SHP77 treated with DMSO at 0.1 percent for 48 hours (cell line): ENCODE measurements around the gene SGPP1.
"Not testable (repeated sequence)": the region's sequence is repeated elsewhere in the genome, so short reads cannot be mapped to it uniquely, and the experiment has no call there.

Experiments used
- DNase-seq: peaks from one replicate; lab custom pipeline; 2025; lab: John Stamatoyannopoulos, UW

Gene SGPP1, protein sequence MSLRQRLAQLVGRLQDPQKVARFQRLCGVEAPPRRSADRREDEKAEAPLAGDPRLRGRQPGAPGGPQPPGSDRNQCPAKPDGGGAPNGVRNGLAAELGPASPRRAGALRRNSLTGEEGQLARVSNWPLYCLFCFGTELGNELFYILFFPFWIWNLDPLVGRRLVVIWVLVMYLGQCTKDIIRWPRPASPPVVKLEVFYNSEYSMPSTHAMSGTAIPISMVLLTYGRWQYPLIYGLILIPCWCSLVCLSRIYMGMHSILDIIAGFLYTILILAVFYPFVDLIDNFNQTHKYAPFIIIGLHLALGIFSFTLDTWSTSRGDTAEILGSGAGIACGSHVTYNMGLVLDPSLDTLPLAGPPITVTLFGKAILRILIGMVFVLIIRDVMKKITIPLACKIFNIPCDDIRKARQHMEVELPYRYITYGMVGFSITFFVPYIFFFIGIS

DNA sequence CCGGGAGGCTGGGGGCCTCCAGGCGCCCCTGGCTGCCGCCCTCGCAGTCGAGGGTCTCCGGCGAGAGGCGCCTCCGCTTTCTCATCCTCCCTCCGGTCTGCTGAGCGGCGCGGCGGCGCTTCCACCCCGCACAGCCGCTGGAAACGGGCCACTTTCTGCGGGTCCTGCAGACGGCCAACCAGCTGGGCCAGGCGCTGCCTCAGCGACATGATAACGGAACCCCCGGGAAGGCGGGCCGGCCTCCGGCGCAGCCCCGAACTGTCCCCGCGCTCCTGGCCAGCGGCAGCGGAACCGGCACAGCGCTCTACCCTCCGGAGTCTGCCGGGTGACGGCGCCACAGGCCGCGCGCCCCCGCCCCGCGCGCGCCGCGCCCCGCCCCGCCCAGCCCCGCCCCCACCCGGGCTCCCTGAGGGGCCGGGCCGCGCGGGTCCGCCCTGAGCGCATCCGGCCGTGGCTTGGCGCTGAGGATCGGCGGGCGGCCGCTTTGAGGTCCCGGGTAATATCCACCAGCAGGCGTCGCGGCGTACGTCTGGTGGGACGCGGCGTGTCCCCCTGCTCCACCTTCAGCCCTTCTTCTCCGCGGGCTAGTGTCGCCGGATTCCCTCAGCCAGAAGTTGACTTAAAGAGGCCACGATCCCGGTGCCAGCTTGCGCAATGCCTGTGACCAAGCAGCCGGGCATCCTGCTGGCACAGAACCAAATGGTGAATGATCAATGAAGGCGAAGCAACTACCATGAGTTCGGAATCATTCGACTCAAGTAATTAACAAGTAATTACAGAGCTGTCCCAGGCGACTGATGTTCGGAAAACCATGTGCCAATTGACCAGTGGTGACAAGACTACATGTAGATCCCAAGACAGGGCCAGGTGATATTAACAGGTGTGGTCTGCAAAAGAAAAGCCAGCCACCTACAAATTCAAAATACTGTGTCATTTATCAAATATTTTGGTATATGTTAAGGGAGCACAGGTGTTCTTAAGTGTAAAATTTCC lies at the start of gene SGPP1:
Gene SGPP1, minus strand, starts transcription at position 330 of the 993 bp plus-strand sequence. Its CDS starts 121 bp downstream, at position 209.
- DNase-seq, result peak; percentile 36

DNA sequence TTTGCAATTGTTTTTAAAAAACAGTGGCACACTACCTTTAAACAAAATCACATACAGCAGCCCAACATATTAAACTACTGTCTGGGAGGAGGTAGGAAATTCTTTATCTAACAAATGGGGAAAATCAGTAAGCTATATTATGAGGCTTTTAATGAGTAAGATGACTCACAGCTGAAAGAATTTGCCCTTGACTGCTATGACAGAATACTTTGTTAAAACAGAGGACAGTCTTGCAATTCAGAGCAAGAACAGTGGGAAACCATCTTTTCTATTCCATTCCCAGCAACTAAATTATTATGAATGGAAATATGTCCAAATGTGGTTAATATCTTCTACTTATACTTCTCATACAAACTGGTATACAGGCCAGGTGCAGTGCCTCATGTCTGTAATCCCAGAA lies 49.2 kb upstream of the SGPP1 start:
- no peak for DNase-seq

DNA sequence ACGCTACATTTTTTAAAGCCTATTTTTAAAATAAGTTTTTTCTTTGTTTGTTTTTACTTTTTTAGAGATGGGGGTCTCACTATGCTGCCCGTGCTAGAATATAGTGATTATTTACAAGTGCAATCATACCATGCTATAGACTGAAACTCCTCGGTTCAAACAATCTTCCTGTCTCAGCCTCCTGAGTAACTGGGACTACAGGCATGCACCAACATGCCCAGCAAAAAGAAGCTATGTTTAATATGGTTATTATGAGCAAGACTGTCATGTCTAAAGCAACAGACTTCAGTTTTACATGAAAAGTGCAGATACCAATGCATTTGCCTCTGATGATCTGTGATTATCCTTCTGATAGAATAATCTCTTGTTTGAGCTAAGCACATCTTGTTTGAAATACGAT lies 45.6 kb upstream of the SGPP1 start:
- DNase-seq, result no peak

DNA sequence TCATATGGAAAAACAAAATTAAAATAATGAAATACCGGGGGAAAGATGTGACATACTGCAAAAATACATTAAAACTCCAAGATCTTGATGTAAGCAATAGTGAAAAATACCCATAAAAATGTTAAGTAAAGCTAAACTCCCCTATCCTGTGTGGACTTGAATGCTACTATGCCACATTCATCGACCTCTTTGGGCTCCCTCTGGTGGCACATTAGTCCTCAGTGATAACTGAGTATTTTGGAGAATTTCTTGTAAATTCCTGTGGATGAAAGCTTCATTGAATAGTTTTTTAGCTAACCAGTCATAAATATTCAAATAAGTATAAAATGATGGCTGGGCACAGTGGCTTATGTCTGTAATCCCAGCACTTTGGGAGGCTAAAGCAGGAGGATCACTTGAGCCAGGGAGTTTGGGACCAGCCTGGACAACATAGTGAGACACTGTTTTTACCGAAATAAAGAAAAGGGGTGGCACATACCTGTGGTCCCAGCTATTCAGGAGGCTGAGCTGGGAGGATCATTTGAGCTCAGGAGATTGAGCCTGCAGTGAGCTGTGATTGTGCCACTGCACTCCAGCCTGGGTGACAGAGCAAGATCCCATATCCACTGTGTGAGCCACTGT lies 42.4 kb upstream of the SGPP1 start:
- no peak for DNase-seq

DNA sequence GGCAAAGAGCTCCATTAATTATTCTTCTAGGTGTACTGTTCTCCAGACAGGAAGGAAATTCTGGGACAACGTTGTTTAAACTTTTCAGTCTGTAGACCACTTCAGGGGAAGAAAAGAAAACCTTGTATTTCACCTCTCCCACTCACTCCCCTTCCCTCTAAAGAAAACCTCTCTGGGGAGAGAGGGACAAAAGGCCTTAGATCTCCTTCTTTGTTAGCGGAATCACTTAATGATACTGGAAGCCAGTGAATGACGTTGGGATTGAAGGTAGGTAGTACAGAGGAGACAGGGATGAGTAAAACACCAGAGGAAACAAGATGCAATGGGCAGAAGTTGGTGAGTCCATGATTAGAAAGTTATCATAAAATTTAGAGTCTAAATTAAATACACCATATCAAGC lies 38.7 kb upstream of the SGPP1 start:
- DNase-seq, result no peak

DNA sequence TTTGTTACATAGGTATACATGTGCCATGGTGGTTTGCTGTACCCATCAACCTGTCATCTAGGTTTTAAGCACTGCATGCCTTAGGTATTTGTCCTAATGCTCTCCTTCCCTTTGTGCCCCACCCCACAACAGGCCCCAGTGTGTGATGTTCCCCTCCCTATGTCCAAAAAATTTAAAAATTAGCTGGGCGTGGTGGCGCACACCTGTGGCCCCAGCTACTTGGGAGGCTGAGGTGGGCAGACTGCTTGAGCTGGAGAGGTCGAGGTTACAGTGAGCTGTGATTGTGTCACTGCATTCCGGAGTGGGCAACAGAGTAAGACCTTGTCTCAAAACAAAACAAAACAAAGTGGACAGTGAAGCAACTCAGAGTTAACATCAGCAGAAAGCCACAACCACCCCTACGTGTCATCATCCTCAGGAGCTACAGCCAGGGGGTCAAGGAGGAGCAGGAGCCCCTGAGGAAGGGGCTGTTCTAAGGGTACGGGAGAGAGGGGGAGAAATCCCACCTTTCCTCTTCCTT lies 36.8 kb upstream of the SGPP1 start:
- no peak for DNase-seq

DNA sequence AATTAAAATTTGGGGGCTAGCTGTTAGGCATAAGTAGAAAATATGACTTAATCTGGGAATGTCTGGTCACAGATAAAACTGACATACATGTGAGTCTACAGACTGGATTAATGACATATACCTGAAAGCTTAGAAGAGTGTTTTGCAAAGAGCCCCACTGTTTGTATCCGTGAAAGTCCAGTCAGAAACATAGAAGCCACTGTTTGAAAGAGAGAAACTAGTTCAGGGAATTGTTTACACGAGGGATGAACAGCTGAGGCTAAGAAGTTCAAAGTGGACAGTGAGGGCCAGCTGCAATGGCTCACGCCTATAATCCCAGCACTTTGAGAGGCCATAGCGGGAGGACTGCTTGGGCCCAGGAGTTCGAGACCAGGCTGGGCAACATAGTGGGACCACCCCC lies 36.2 kb upstream of the SGPP1 start:
- no peak for DNase-seq

DNA sequence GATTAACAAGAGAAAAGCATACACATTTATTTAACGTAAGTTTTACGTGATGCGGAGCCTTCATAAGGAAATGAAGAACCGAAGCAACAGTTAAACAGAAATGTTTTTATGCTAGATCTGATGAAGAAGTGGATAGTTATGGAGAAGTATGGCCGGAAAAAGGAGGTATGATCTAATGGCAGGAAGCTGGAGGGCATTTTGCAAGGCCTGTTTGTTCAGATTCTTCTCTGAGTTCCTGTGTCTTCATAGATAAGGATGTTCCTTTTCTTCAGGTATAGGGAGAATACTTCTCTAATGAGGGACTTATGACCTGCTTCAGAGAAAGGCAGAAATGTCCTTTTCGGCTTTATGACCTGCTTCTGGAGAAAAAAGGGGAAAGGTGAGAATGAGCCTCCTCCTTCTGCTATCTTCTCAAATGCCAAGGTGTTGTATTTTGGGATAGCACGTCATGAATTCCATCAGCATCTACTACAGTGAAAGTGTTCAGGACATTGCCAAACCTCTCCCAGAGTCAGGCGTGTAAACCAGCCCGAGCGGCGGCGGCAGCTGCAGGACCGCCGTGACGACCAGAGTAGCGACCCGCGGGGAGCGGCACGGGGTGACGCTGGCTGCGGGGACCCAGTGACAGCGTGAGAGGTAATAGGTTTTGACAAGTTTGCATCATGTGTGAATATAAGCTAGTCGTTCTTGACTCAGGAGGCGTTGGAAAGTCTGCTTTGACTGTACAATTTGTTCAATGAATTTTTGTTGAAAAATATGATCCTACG lies 33.7 kb upstream of the SGPP1 start:
- no peak for DNase-seq

DNA sequence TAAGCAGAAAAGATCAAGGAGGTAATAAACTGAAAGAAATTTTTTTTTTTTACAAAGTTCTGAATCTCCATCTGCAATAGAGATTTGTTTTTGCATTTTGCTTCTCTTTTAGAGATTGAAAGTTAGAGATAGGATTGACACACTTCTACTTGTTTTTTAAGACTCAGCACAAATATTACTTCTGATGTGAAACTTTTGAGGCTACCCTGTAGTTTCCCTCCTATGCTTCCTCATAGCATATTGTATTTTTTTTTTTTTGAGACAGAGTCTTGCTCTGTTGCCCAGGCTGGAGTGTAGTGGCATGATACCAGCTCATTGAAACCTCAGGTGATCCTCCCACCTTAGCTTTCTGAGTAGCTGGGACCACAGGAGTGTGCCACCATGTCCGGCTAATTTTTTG lies 32.1 kb upstream of the SGPP1 start:
- no peak for DNase-seq

DNA sequence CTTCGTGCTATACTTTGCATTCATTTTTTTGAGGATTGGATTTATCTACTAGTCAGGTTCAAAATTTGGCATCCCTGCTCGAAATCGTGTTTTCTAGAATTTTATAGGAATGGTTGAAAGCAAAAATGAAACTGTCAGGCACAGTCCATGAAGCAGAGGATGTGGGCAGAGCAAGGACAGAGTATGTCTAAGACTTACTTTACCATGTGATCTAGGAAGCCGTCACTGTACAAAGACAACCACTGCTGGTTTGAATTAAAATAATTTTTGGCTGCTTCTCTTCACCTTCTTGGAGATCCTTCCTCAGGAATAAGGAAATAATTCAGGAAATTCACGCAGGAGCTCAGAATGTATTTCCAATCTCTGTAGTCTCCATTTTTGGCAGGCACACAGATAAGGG lies 31.6 kb upstream of the SGPP1 start:
- no peak for DNase-seq

DNA sequence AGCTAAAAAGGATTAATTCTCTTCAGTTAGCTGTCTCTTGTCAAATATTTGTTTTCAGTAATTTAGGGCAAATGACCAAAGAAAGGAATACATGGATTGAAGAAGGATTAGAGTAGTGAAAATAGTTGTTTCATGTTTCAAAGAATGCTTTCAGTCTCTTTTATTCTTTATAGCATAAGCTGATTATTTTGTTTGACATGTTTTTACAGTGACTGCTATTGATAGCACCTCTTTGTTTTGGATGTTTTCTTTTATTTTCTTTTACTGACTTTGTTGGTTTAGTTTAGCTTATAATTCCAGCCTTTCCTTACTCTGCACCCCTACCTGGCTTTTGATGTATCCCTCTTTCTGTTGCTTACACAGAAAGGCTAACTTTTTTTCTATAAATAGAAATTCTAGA lies 29.3 kb upstream of the SGPP1 start:
- no peak for DNase-seq

DNA sequence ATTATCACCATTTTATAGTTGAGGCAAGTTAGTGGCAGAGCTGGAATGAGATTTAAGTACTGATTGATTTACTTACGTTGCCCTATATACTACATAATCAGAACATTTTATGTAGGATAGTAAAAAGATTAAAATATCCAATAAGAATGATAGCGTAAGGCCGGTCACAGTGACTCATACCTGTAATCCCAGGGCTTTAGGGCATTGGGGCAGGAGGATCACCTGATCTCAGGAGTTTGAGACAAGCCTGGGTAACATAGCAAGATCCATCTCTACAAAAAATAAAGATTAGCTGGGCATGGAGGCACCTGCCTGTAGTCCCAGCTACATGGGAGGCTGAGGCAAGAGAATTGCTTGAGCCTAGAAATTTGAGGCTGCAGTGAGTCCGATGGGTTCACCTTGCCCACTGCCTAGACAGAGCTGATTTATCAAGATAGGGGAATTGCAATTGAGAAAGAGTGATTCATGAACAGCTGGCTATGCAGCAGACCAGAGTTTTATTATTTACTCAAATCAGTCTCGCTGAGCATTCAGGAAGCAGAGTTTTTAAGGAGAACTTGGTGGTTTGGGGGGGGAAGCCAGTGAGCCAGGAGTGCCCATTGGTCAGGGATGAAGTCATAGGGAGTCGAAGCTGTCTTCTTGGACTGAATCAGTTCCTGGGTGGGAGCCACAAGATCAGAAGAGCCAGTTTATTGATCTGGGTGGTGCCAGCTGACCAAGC lies 24.7 kb upstream of the SGPP1 start:
- no peak for DNase-seq

DNA sequence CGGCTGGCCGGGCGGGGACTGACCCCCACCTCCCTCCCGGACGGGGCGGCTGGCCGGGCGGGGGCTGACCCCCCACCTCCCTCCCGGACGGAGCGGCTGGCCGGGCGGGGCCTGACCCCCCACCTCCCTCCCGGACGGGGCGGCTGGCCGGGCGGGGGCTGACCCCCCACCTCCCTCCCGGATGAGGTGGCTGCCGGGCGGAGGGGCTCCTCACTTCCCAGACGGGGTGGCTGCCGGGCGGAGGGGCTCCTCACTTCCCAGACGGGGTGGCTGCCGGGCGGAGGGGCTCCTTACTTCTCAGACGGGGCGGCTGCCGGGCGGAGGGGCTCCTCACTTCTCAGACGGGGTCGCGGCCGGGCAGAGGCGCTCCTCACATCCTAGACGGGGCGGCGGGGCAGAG lies 23.2 kb upstream of the SGPP1 start:
- DNase-seq, result not testable (repeated sequence)

DNA sequence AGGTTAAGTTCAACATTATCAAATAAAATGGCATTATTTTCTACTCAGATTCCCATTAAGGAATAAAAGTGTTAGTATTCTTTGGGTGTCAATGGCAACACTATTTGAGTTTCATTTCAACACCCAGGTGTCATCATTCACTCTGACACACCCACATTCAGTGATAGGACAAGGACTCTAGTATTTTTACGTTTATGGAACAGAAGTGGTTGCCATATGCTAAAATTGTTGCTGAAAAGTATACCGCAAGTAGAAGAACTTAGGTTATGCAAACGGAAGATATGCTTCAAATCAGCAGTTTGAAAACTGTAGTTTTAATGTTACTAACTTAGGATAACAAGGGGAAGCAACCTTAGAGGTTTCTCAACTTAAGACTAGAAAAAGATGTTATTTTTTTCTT lies 20.0 kb upstream of the SGPP1 start:
- no peak for DNase-seq

DNA sequence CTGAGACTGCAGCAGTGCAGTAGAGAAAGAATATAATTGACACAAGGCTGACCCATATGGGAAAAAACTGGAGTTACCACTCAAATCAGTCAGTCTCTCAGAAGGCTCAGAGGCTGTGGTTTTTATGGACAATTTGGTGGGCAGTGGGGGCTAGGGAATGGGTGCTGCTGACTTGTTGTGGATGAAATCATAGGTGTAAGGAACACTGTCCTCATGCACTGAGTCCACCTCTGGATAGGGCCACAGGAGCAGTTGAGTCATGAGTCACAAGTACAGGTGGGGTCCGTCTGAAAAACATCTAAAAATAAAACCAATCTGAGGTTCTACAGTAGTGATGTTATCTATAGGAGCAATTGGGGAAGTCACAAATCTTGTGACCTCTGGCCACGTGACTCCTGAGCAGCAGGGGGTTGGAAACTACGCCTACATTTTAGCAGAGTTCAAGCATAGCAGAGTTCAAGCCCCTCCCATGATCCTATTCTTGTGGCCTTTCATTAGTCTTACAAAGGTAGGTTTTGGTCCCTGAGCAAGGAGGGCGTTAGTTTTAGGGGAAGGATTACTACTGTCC lies 18.1 kb upstream of the SGPP1 start:
- DNase-seq, result no peak

DNA sequence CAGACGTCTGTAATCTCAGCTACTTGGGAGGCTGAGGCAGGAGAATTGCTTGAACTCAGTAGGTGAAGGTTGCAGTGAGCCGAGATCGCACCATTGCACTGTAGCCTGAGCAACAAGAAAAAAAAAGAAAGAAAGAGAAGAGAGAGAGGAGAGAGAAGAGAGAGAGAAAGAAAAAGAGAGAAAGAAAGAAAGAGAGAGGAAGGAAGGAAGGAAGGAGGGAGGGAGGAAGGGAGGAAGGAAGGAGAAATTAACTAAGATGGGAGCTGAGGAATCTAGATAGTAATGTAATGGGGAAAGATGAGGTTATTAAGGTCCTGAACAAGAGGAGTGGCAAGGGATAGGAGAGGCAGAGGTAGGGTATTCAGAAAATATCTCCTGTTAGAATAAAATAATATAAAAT lies 17.4 kb upstream of the SGPP1 start:
- DNase-seq, result no peak

DNA sequence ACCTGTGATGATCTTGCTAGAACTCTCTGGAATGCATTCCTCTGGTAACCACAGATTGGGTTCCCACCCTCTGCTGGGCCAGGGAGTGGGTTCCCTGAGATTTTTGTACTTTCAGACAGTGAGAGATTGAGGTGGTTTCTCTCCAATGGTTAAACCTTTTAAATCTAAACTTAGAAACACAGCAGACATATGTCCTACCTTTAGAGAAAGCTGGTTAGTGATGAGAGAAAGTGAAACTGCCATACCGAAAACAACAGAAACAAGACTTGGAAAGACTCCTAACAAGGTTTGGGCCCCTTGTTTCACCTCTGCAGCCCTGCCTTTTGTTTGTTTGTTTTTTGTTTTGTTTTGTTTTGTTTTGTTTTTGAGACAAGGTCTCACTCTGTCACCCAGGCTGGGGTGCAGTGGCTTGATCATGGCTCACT lies 9.7 kb upstream of the SGPP1 start:
- no peak for DNase-seq

DNA sequence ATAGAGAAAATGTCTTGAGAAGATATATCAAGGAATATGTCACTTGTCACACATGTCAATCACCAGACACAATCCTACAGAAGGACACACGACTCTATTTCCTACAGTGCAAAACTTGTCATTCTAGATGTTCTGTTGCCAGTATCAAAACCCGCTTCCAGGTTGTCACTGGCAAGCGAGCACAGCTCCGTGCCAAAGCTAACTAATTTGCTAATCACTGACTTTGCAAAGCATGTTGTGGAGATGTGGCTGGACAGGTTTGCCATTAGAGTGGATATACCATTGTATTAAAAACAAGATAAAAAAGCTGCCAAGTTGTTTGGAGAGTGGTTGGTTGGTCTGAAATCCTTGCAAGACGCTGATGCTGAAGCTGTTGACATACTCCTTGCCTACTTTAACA lies 7.9 kb upstream of the SGPP1 start:
- DNase-seq, result no peak

DNA sequence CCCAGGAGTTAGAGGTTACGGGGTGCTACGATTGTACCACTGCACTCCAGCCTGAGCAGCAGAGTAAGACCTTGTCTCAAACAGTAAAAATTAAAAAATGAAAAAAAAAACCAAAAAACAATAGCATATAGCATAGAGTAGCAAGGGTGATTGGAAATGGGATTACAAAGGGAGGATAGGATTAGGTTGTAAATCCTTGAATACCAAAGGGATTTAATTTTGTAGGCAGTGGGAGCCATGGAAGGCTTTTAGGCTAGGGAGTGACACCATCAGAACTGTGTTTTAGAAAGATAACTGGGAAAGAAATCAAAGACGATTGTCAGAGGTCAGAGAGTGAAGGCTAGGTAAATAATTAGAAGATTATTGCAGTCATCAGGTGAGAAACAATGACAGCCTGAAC lies 2.8 kb upstream of the SGPP1 start:
- DNase-seq, result no peak

DNA sequence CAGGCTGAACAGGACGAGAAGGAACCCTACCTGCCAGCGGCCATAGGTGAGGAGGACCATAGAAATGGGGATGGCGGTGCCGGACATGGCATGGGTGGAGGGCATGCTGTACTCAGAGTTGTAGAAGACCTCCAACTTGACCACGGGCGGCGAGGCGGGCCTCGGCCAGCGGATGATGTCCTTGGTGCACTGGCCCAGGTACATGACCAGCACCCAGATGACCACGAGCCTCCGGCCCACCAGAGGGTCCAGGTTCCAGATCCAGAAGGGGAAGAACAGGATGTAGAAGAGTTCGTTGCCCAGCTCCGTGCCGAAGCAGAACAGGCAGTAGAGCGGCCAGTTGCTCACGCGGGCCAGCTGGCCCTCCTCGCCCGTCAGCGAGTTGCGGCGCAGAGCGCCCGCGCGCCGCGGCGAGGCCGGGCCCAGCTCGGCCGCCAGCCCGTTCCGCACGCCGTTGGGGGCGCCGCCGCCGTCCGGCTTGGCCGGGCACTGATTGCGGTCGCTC lies 582 bp downstream of the SGPP1 start:
- DNase-seq, result peak; percentile 11
